K562 (cell line): ENCODE data around the gene RAD54L. TPM values are rescaled to one million over a fixed set of nuclear protein-coding genes. Genes with fewer than 3 reads are reported as not detected.
A peak's percentile ranks its signal among the peaks of the same experiment; 100 is the strongest.

Source experiments
- DEAF1 ChIP-seq: fragments of 450-650 bp; formaldehyde crosslinking; IDR thresholded peaks from 2 replicates; pipeline ENCODE4 v1.4.0; 2020; ENCODE audit warnings: mild to moderate bottlenecking, moderate library complexity
- HDAC6 ChIP-seq: IDR thresholded peaks from 2 replicates; pipeline ENCODE4 v1.6.1; 2012; ENCODE audit warnings: low read depth, mild to moderate bottlenecking, control low read depth, inconsistent platforms, low read length, moderate library complexity
- HMGN3 ChIP-seq: IDR thresholded peaks from 2 replicates; pipeline ENCODE4 v1.6.1; 2011; ENCODE audit warnings: borderline replicate concordance, low read depth, mild to moderate bottlenecking, mixed read lengths, low read length; ENCODE audit not compliant: insufficient read length; ENCODE audit errors: extremely low read depth
- MXI1 ChIP-seq: IDR thresholded peaks from 2 replicates; pipeline ENCODE4 v1.6.1; 2011; ENCODE audit warnings: low read depth, mild to moderate bottlenecking, improper control_type of control experiment, low read length
- NONO ChIP-seq, 2 experiments: fragments of 200-400 bp in 1 of 2; fragments of 450-650 bp in 1 of 2; formaldehyde crosslinking in 1 of 2; IDR thresholded peaks; 2 replicates each; pipeline ENCODE4 v1.6.1; 2017; ENCODE audit warnings: low read depth in 2 of 2, mild to moderate bottlenecking in 2 of 2, moderate library complexity in 2 of 2, low read length in 1 of 2
- NR1H2 ChIP-seq: sonication (generic); formaldehyde crosslinking; IDR thresholded peaks from 2 replicates; pipeline ENCODE4 v1.4.0; 2020; ENCODE audit warnings: mild to moderate bottlenecking, missing genetic modification reagents
- NR2C1 ChIP-seq, 2 experiments: fragments of 450-650 bp; IDR thresholded peaks; 2 replicates each; pipeline ENCODE4 v1.6.1; 2017; ENCODE audit warnings: mild to moderate bottlenecking in 2 of 2, antibody characterized with exemption in 1 of 2, inconsistent platforms in 1 of 2, missing compliant biosample characterization in 1 of 2, missing genetic modification characterization in 1 of 2
- POLR2B ChIP-seq: fragments of 450-650 bp; IDR thresholded peaks from 2 replicates; pipeline ENCODE4 v1.6.1; 2018; ENCODE audit warnings: low read depth; ENCODE audit not compliant: partially characterized antibody
- PTTG1 ChIP-seq: fragments of 450-650 bp; IDR thresholded peaks from 2 replicates; pipeline ENCODE4 v1.6.1; 2016; ENCODE audit warnings: low read depth, mild to moderate bottlenecking, missing genetic modification characterization, missing compliant biosample characterization
- SIX5 ChIP-seq, 2 experiments: IDR thresholded peaks; 2 replicates each; pipeline ENCODE4 v1.6.1; 2011; ENCODE audit warnings: low read length in 2 of 2, borderline replicate concordance in 1 of 2, low read depth in 1 of 2, mild to moderate bottlenecking in 1 of 2, moderate library complexity in 1 of 2; ENCODE audit not compliant: insufficient read depth in 1 of 2
- SRSF3 ChIP-seq: fragments of 200-400 bp; formaldehyde crosslinking; IDR thresholded peaks from 2 replicates; pipeline ENCODE4 v1.6.1; 2016; ENCODE audit warnings: mild to moderate bottlenecking, low read length, moderate library complexity; ENCODE audit not compliant: insufficient read depth
- STAG1 ChIP-seq: sonication (generic); formaldehyde crosslinking; IDR thresholded peaks from 2 replicates; pipeline ENCODE4 v1.5.0; 2020; ENCODE audit warnings: missing genetic modification reagents, borderline replicate concordance
- TAL1 ChIP-seq: fragments of 450-650 bp; IDR thresholded peaks from 2 replicates; pipeline ENCODE4 v1.6.1; 2016; ENCODE audit warnings: mild to moderate bottlenecking
- ZNF764 ChIP-seq: fragments of 250-450 bp; sonication (Bioruptor Pico); IDR thresholded peaks from 2 replicates; pipeline ENCODE4 v1.4.0; 2020; ENCODE audit warnings: low read depth, mild to moderate bottlenecking, moderate library complexity
- ZNF778 ChIP-seq: fragments of 450-650 bp; formaldehyde crosslinking; IDR thresholded peaks from 2 replicates; pipeline ENCODE4 v1.4.0; 2020; ENCODE audit warnings: mild to moderate bottlenecking, moderate library complexity
- polyA plus RNA-seq, 8 experiments: library from polyadenylated mRNA; depleted of rRNA in 4 of 8; stranded (reverse) in 5 of 8; unstranded in 3 of 8; fragments of >200 nt; fragmentation: Nextera tagmentation in 2 of 8; fragmentation: Illumina TruSeq in 1 of 8; extraction: Ambion mirVana in 2 of 8; extraction: Trizol in 1 of 8; gene quantifications; 2 replicates each; pipeline versions ENCODE4 v1.2.1 to v1.2.3, GENCODE V29; 2011 to 2014; ENCODE audit warnings: inconsistent platforms in 1 of 8, missing spikeins in 1 of 8
- total RNA-seq, 7 experiments: library from RNA; depleted of rRNA in 6 of 7; stranded (reverse); fragments of >200 nt in 6 of 7; fragmentation: Illumina TruSeq in 2 of 7; extraction: Trizol in 2 of 7; gene quantifications; 2 replicates each; pipeline versions ENCODE4 v1.2.1 to v1.2.3, GENCODE V29; 2011 to 2021; ENCODE audit warnings: low replicate concordance in 1 of 7
- TF ChIP-seq, protein P1 (sequence below): fragments of 250-450 bp; sonication (Bioruptor Pico); IDR thresholded peaks from 2 replicates; pipeline ENCODE4 v1.5.0; 2020; ENCODE audit warnings: mild to moderate bottlenecking
- TF ChIP-seq, protein P2 (sequence below): sonication (generic); formaldehyde crosslinking; IDR thresholded peaks from 2 replicates; pipeline ENCODE4 v1.8.0; 2022; ENCODE audit warnings: missing genetic modification reagents, mild to moderate bottlenecking, moderate library complexity, borderline replicate concordance
- TF ChIP-seq, protein P3 (sequence below), 2 experiments: IDR thresholded peaks; 2 replicates each; pipeline ENCODE4 v1.6.1; 2011; ENCODE audit warnings: borderline replicate concordance in 1 of 2, control low read depth in 1 of 2, low read depth in 1 of 2, low read length in 1 of 2, mild to moderate bottlenecking in 1 of 2, mixed read lengths in 1 of 2, moderate library complexity in 1 of 2; ENCODE audit not compliant: insufficient read depth in 1 of 2, insufficient read length in 1 of 2, poor library complexity in 1 of 2, severe bottlenecking in 1 of 2; ENCODE audit errors: extremely low read depth in 1 of 2

The RAD54L gene
- total and polyA plus RNA-seq, 9 of the 15 experiments (the other 6 are each of a cell fraction or from before 2014, with no cell fraction given) = 17.9 to 92.3 (median 37.5) TPM

DNA sequence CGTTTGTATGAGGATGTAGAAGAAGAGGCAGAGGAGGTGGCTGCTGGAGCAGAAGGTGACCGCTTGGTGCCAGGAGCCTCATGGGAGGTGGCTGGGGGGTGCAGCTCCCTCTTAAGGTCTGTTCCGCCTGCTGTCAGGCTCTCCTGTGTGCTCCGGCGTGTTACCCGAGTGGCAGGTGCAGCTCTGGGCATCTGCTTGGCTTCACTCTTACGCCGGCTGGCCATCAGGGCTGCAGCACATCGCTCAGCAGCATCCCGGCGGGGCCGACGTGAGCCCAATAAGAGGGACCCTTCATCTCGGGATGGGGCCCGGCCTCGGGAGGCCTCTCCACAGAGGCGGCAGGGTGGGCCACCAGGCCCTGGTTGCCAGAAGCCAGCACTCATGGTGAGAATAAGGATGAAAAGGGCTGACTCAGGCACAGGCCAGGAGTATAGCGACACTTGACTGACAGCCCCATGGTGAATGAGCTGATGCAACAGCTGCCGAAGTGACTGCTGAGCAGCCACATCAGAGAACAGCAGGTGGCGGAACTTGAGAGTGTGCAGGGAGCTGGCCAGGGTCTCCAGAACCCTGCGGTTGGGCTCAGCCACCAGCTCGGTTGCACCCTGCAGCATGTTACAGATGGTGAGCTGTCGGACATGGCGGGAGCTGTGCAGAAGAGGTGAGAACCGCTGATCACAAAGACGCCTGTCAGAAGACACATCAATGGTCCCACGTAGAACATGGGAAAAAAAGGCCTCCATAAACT is 38.3 kb downstream of the RAD54L start (continued):
- TF ChIP-seq, protein P1, sequence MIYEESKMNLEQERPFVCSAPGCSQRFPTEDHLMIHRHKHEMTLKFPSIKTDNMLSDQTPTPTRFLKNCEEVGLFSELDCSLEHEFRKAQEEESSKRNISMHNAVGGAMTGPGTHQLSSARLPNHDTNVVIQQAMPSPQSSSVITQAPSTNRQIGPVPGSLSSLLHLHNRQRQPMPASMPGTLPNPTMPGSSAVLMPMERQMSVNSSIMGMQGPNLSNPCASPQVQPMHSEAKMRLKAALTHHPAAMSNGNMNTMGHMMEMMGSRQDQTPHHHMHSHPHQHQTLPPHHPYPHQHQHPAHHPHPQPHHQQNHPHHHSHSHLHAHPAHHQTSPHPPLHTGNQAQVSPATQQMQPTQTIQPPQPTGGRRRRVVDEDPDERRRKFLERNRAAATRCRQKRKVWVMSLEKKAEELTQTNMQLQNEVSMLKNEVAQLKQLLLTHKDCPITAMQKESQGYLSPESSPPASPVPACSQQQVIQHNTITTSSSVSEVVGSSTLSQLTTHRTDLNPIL = no peak
- no peak for TF ChIP-seq SIX5 (IDR thresholded peaks at IDR 0.05; ENCODE audit: borderline replicate concordance in 1 of 2, insufficient read depth in 1 of 2, low read depth in 1 of 2, low read length in 2 of 2)
- TF ChIP-seq POLR2B = peak; percentile 14
- TF ChIP-seq SRSF3 = no peak
- TF ChIP-seq PTTG1 = 0 out of 2 replicates have a peak, but pooled peaks have one; percentile 31
- TF ChIP-seq NONO (IDR thresholded peaks at IDR 0.05; ENCODE audit: low read depth in 2 of 2, low read length in 1 of 2) = 0 out of 4 replicates have a peak, but pooled peaks of 1 of the 2 experiments have one; percentile 21
- TF ChIP-seq MXI1 = no peak
- no peak for TF ChIP-seq HDAC6
- 0 out of 2 replicates have a peak, but pooled peaks have one; percentile 3 for TF ChIP-seq DEAF1
- TF ChIP-seq, protein P2, sequence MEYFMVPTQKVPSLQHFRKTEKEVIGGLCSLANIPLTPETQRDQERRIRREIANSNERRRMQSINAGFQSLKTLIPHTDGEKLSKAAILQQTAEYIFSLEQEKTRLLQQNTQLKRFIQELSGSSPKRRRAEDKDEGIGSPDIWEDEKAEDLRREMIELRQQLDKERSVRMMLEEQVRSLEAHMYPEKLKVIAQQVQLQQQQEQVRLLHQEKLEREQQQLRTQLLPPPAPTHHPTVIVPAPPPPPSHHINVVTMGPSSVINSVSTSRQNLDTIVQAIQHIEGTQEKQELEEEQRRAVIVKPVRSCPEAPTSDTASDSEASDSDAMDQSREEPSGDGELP (CRISPR knock-in tag) = peak; percentile 80; the same call in 1 of the 2 replicates
- no peak for TF ChIP-seq STAG1 (CRISPR knock-in tag)
- TF ChIP-seq, protein P3, sequence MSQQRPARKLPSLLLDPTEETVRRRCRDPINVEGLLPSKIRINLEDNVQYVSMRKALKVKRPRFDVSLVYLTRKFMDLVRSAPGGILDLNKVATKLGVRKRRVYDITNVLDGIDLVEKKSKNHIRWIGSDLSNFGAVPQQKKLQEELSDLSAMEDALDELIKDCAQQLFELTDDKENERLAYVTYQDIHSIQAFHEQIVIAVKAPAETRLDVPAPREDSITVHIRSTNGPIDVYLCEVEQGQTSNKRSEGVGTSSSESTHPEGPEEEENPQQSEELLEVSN (IDR thresholded peaks at IDR 0.05; ENCODE audit: borderline replicate concordance in 1 of 2, extremely low read depth in 1 of 2, insufficient read depth in 1 of 2, insufficient read length in 1 of 2, low read depth in 1 of 2, low read length in 1 of 2, poor library complexity in 1 of 2, severe bottlenecking in 1 of 2) = peak in 1 of 2 experiments; percentile 14
- no peak for TF ChIP-seq ZNF778
- TF ChIP-seq NR2C1 (IDR thresholded peaks at IDR 0.05) = no peak
- TF ChIP-seq NR2C1 (tag; IDR thresholded peaks at IDR 0.05) = 0 out of 2 replicates have a peak, but pooled peaks have one; percentile 26
- TF ChIP-seq ZNF764 (CRISPR knock-in tag) = no peak
- TF ChIP-seq HMGN3 = peak; percentile 74
- TF ChIP-seq TAL1 = no peak
- TF ChIP-seq NR1H2 (CRISPR knock-in tag) = no peak
